Uterus (tissue), 4 donors: ENCODE results near the gene ATP6V0B. TPM values are rescaled to one million over a fixed set of nuclear protein-coding genes. Genes with fewer than 3 reads are reported as not detected.

Experiments
- DNase-seq, 2 donors: peaks; one replicate each; pipeline ENCODE4 v3.0.0-alpha.2; 2019 to 2020
- H3K27ac ChIP-seq, 2 donors: fragments of 200-600 bp; sonication (generic); 1 replicate in 1 of 2; 2 replicates in 1 of 2; pipeline ENCODE4 v1.5.1; 2016 to 2018
- H3K27me3 ChIP-seq, 2 donors: fragments of 200-600 bp; sonication (generic); one replicate each; pipeline ENCODE4 v1.5.1; 2018 to 2019; ENCODE audit warnings: control low read depth in 1 of 2
- H3K36me3 ChIP-seq, 2 donors: fragments of 200-600 bp; sonication (generic); one replicate each; pipeline ENCODE4 v1.5.1; 2019; ENCODE audit warnings: control low read depth in 1 of 2
- H3K4me1 ChIP-seq, 2 donors: fragments of 200-600 bp; sonication (generic); one replicate each; pipeline ENCODE4 v1.5.1; 2018 to 2019; ENCODE audit warnings: control low read depth in 1 of 2
- H3K4me3 ChIP-seq, 2 donors: fragments of 200-600 bp; sonication (generic); 1 replicate in 1 of 2; 2 replicates in 1 of 2; pipeline ENCODE4 v1.5.1; 2018 to 2019; ENCODE audit warnings: mild to moderate bottlenecking in 1 of 2
- H3K9me3 ChIP-seq, 2 donors: fragments of 200-600 bp; sonication (generic); one replicate each; pipeline ENCODE4 v1.5.1; 2019; ENCODE audit warnings: control low read depth in 1 of 2
- POLR2A ChIP-seq, 2 donors: fragments of 450-650 bp; IDR thresholded peaks; one replicate each; pipeline ENCODE4 v1.6.1; 2016; ENCODE audit warnings: antibody characterized with exemption in 2 of 2, mild to moderate bottlenecking in 1 of 2, moderate library complexity in 1 of 2
- intact Hi-C: fragments of 100-400 bp; cut with DNase I; formaldehyde crosslinking; loops from one replicate; pipeline ENCODE4 v1.15.1; 2023; ENCODE audit warnings: low total_unique reads
- total RNA-seq, 4 donors: library from RNA; depleted of rRNA in 3 of 4; stranded (reverse); fragments of >200 nt in 3 of 4; gene quantifications; one replicate each; pipeline versions ENCODE4 v1.1.0 to v1.2.4, GENCODE V29; 2014 to 2023
- TF ChIP-seq, protein P1 (sequence below), 4 experiments: fragments of 200-600 bp in 2 of 4; fragments of 450-650 bp in 2 of 4; sonication (generic) in 2 of 4; IDR thresholded peaks; one replicate each; pipeline ENCODE4 v1.5.1; 2016 to 2019; ENCODE audit warnings: antibody characterized with exemption in 4 of 4, mild to moderate bottlenecking in 2 of 4, moderate library complexity in 1 of 4
- donor health status: DM: yes; HTN: yes; CAD: no.

Gene ATP6V0B
- total RNA-seq, 4 donors from 2014 or later: 49.6 to 183 (median 65.4) TPM

GRCh38 chr1:43934986-43935324 is 39.8 kb upstream of the ATP6V0B start:
- no peak overlapping the region for H3K27ac ChIP-seq
- intact Hi-C loops: loop anchor here (5.0 kb wide), 1 partner anchor 173 kb away; no protein-coding TSS in a partner anchor
- no peaks in the 10 kb centered on the region for H3K36me3 ChIP-seq
- no peaks in the 10 kb centered on the region for H3K27me3 ChIP-seq
- DNase-seq: no peak
- TF ChIP-seq, protein P1, sequence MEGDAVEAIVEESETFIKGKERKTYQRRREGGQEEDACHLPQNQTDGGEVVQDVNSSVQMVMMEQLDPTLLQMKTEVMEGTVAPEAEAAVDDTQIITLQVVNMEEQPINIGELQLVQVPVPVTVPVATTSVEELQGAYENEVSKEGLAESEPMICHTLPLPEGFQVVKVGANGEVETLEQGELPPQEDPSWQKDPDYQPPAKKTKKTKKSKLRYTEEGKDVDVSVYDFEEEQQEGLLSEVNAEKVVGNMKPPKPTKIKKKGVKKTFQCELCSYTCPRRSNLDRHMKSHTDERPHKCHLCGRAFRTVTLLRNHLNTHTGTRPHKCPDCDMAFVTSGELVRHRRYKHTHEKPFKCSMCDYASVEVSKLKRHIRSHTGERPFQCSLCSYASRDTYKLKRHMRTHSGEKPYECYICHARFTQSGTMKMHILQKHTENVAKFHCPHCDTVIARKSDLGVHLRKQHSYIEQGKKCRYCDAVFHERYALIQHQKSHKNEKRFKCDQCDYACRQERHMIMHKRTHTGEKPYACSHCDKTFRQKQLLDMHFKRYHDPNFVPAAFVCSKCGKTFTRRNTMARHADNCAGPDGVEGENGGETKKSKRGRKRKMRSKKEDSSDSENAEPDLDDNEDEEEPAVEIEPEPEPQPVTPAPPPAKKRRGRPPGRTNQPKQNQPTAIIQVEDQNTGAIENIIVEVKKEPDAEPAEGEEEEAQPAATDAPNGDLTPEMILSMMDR (IDR thresholded peaks at IDR 0.05): no peak
- no peak for TF ChIP-seq POLR2A (IDR thresholded peaks at IDR 0.05)
- H3K4me1 ChIP-seq: peaks cover 0 to 11% of the 10 kb centered on the region in 2 donors
- no peaks in the 10 kb centered on the region for H3K9me3 ChIP-seq
- no peak overlapping the region for H3K4me3 ChIP-seq

DNA sequence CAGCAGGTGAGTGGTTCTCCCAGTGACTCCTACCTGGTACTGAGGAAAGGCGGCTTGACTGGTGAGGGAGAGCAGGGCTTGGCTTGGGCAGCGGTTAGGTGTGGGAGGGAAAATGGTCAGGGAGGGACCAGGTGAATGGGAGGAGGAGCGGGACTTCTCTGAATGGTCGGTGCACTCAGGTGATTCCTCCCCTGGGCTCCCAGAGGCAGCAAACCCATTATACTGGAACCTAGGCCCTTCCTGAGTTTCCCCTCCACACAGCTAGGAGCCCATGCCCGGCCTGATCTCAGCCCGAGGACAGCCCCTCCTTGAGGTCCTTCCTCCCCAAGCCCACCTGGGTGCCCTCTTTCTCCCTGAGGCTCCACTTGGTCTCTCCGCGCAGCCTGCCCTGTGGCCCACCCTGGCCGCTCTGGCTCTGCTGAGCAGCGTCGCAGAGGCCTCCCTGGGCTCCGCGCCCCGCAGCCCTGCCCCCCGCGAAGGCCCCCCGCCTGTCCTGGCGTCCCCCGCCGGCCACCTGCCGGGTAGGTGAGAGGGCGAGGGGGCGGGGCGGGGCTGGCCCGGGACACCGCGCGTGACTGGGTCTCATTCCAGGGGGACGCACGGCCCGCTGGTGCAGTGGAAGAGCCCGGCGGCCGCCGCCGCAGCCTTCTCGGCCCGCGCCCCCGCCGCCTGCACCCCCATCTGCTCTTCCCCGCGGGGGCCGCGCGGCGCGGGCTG is 38.9 kb upstream of the ATP6V0B start:
- intact Hi-C loops: loop anchor here (5.0 kb wide), 1 partner anchor 174 kb away; no protein-coding TSS in a partner anchor
- Histone ChIP-seq H3K4me1 (peaks cover 0 to 11% of the 10 kb centered on the region in 2 donors), H3K27ac (no peak overlapping the region)

DNA sequence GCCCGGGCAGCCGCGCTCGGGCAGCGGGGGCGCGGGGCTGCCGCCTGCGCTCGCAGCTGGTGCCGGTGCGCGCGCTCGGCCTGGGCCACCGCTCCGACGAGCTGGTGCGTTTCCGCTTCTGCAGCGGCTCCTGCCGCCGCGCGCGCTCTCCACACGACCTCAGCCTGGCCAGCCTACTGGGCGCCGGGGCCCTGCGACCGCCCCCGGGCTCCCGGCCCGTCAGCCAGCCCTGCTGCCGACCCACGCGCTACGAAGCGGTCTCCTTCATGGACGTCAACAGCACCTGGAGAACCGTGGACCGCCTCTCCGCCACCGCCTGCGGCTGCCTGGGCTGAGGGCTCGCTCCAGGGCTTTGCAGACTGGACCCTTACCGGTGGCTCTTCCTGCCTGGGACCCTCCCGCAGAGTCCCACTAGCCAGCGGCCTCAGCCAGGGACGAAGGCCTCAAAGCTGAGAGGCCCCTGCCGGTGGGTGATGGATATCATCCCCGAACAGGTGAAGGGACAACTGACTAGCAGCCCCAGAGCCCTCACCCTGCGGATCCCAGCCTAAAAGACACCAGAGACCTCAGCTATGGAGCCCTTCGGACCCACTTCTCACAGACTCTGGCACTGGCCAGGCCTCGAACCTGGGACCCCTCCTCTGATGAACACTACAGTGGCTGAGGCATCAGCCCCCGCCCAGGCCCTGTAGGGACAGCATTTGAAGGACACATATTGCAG is 38.2 kb upstream of the ATP6V0B start:
- TF ChIP-seq POLR2A (IDR thresholded peaks at IDR 0.05): no peak
- TF ChIP-seq, protein P1 (IDR thresholded peaks at IDR 0.05): no peak
- Histone ChIP-seq H3K4me1 (peaks cover 0 to 11% of the 10 kb centered on the region in 2 donors), H3K4me3 (peak overlapping the region in 1 of 2 donors; percentile 34), H3K9me3 (no peaks in the 10 kb centered on the region), H3K27me3 (no peaks in the 10 kb centered on the region), H3K27ac (no peak overlapping the region), H3K36me3 (no peaks in the 10 kb centered on the region)
- intact Hi-C loops: loop anchor here (5.0 kb wide), 1 partner anchor 174 kb away; no protein-coding TSS in a partner anchor
- peak in 1 of 2 donors; percentile 35 for DNase-seq

More for the DNA sequence above, 38.9 kb upstream of the ATP6V0B start:
- no peak for TF ChIP-seq POLR2A (IDR thresholded peaks at IDR 0.05)
- TF ChIP-seq, protein P1 (IDR thresholded peaks at IDR 0.05): no peak
- Histone ChIP-seq H3K4me3 (peak overlapping the region; percentile 13 to 34), H3K9me3 (no peaks in the 10 kb centered on the region), H3K36me3 (no peaks in the 10 kb centered on the region), H3K27me3 (no peaks in the 10 kb centered on the region)
- DNase-seq: no peak

- intact Hi-C loops: loop anchor here (5.0 kb wide), 1 partner anchor 175 kb away; no protein-coding TSS in a partner anchor
Observed at GRCh38 chr1:43937179-43937865, 37.4 kb upstream of the ATP6V0B start.

More at GRCh38 chr1:43937179-43937865, 37.4 kb upstream of the ATP6V0B start:
- no peak for DNase-seq
- Histone ChIP-seq H3K27ac (no peak overlapping the region), H3K4me1 (peaks cover 0 to 11% of the 10 kb centered on the region in 2 donors), H3K27me3 (no peaks in the 10 kb centered on the region), H3K36me3 (no peaks in the 10 kb centered on the region), H3K4me3 (no peak overlapping the region), H3K9me3 (no peaks in the 10 kb centered on the region)
- TF ChIP-seq POLR2A (IDR thresholded peaks at IDR 0.05): no peak
- TF ChIP-seq, protein P1 (IDR thresholded peaks at IDR 0.05): no peak
